NCI-H1436 treated with DMSO at 0.1 percent for 48 hours (cell line): Measurements from ENCODE around the gene TMCO5A.
"Not testable (repeated sequence)": the region's sequence is repeated elsewhere in the genome, so short reads cannot be mapped to it uniquely, and the experiment has no call there.

Experiments used
- DNase-seq: peaks from one replicate; lab custom pipeline; 2025; lab: John Stamatoyannopoulos, UW

TMCO5A gene

DNA sequence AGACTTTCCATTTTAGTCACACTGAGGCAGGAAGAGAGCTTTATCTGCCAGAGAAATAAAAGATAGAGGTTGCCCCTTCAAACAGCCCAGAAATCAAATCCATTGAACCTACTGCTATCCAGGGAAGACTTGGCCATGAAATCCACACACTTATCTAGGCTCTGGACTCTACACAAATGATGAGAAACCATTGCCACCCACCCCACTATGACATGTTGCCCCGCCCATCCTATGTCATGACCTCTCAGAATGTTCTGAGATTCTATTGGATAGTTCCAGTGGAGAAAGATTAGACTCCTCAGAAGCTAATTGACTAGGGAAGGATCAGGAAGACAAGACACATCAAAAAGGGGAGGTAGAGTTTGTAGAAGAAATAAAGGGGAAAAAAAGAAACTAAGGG lies at the start of gene TMCO5A:
TSS of gene TMCO5A (plus strand) at position 301 of the 400 bp plus-strand sequence. CDS start 1,684 bp downstream, outside the sequence.
- no peak for DNase-seq

DNA sequence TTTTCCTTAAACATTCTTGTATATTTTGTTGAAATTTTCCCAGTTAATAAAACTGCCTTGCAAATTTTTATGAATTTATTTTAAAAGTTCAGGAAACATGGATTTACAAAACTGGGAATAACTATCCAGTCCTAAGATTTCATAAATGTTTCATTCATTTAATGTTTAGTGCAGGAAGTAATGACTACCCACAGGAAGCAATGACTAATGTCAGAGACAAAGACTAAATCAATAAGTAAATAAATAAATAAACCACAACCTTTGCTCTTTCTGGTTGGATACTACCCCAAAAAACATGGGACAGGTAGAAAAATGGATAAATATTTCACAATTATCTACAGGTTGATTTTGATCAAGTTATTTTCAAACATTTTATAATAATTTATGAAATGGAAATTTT lies 48.8 kb upstream of the TMCO5A start:
- DNase-seq = no peak

DNA sequence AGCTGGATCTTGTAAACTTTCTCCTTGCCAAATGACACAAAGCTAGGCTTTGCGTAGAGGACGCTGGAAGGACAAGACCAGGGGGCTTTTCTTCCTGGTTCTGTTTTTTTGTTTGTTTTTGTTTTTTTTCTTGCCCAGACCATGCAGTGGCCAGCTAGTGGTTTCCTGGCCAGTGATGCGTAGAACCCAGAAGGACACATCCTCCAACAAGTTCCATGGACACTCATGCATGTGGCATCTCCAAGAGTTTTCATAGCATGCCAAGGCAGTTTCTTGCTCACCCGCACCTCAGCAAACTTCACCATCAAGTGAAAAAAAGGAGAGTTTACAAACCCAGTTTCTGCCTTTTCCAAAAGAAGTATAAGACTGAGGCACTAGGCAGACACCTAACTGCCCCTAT lies 46.1 kb upstream of the TMCO5A start:
- DNase-seq = no peak

DNA sequence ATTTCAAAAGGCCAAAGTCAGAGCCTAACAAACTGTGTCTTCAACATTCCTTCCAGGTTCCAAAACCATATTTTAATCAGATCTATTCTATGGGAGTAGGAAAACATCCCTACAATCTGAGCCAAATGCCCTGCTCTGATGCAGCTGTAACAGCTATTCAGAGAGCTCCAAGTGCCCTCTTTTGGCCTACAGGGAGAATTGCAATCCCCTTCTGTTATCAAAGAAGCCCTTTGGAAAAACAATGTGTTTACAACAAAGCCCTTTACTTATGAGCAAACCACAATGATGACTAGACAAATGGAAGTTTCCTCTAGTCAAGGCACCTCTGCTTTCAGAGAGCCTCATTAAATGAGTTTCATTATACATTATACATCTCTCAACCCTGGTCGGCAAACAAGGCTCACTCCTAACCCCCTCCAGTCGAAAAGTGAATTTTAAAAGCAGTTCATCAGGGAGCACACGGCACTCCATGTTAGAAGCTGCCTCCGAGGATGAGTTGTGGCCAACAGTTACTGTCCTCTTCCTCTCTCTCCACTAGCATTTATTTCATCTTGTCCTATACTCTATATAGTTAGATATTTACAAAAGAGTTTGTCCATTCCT lies 42.6 kb upstream of the TMCO5A start:
- DNase-seq = no peak

DNA sequence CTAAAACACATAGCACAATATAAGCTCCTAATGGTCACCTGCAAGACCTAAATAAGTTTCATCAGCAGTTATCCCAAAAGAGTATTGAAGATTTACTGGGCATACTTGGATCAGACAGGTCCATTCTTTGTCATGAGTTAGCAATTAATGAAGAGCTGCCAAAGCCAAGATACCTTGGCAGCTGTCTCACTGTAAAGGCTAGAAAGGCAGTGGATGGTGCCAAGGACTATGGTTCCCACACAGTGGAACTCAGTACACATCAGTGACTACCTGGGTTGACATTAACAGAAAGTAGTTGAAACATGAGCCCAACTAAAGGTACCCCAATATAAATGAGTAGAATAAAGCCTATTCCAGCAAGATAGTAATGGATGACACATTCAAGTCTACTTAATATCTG lies 41.1 kb upstream of the TMCO5A start:
- no peak for DNase-seq

DNA sequence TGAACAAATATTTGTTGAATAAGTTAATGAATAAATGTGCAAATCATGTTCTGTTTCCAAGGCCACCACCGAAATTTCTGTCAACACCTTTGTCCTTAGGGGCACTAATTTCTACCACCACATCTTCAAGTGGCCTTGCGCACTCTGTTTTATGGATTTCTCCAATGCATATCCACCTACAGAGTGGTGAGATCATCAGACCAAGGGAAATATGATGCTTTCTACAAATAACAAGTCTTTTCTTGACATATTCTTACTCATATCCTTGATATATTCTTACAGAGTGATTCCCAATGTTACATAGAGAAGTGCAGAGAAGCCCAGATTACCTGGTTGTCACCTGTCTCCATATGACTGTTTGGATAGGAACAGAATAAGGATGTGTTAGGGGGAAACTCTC lies 36.1 kb upstream of the TMCO5A start:
- DNase-seq = no peak

DNA sequence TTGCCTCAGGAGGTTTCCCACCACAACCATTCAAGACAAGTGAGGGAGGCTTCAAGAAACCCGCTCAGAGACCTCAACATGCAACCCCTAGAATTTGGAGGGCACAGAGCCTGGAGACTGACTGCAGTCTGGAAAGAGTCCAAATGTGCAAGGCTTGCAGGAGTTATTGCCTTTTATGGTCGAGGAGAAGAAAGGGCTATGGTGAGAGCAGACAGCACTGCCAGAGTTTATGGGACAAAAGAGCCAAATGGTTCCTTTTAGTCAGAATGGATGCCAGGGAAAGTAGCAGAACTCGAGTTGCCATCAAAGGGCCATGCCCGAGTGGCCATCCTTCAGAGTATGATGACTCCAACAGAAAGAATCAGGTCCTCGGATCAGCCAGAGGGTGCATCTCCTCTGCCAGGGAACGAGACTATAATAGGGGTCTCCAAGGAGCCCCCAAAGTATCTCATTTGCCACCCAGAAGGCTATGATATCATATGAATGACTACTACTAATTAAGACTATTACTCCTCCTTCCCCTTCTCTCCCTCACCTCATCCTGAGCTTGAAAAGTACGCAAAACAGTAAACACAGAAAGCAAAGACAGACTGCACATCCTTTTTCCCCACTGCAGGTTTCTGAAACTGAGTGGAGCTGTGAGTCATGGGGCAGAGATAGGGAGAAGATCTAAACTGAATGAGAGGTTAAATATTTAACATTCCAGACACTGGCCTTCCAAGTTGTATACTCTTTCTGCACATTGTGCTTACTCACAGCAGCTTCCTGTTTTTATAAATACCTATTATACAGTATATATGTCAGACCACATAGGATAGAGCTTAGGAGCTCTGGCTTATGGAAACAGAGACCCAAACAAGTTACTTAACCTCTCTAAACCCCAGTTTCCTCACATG lies 33.9 kb upstream of the TMCO5A start:
- DNase-seq = no peak

DNA sequence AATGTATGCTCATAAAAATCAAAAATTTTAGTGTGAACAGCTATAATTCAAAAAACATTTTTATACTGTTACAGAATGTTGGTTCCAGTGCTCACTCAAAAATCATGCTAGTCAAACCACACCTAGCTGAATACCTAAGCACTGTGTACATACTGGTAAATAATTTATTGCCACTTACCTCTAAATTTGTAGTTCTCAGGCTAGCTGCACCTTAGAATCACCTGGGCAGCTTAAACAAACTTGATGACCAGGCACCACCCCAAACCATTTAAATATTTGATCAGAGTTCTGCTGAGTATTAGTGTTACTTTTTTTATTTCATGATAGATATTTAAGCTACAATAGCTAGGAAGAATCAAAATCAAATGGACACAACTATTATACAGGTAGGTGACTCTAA lies 32.3 kb upstream of the TMCO5A start:
- DNase-seq = no peak

DNA sequence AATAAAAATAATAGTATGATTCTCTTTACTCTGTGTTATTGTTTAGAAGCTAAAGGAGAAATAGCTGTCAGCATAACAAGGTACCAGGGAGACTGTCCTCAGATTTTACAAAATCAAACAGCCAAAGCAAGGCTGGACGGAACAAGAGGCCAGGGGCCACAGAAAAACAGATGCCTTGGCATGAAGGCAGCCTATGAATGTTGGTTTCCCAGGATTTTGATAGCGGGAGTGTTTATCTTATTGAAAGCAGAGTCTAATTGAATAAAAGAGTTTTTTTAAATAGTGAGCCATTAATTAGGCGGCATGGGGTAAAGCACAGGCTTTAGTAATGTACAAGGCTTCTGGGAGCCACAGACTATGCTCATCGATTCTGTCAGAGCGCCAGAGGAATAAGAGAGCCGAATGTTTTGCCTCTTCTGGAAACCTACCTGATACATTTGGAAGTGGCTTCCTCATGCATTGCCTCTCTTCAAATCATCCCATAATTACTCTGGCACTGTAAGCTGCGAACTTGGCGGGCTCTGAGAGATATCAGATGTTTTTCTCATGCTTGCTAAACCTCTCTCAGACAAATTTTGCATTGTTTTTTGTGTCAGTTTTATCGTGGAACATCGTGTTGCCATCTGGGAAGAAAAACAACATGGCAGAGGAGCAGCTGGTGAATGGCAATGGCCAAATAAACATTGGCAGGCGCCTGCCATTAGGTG lies 30.4 kb upstream of the TMCO5A start:
- DNase-seq = no peak

DNA sequence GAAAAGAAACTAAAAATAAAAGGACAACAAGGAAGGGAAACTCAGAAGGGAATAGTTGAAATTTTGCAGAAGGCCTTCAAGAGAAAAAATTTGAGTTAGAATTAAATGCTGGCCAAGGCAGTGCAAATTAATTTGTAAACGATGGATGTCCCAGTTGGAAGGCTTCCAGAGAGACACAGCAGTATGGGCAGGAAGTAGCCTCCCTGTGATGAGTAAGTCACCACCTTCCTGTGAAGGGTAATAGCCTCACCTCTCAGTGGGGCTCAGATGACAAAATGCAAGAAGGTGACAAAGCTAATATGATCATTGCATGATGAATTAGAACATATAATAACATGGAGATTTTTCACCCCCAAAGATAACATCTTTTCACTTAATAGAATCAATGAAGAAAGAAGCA lies 27.3 kb upstream of the TMCO5A start:
- DNase-seq = no peak

DNA sequence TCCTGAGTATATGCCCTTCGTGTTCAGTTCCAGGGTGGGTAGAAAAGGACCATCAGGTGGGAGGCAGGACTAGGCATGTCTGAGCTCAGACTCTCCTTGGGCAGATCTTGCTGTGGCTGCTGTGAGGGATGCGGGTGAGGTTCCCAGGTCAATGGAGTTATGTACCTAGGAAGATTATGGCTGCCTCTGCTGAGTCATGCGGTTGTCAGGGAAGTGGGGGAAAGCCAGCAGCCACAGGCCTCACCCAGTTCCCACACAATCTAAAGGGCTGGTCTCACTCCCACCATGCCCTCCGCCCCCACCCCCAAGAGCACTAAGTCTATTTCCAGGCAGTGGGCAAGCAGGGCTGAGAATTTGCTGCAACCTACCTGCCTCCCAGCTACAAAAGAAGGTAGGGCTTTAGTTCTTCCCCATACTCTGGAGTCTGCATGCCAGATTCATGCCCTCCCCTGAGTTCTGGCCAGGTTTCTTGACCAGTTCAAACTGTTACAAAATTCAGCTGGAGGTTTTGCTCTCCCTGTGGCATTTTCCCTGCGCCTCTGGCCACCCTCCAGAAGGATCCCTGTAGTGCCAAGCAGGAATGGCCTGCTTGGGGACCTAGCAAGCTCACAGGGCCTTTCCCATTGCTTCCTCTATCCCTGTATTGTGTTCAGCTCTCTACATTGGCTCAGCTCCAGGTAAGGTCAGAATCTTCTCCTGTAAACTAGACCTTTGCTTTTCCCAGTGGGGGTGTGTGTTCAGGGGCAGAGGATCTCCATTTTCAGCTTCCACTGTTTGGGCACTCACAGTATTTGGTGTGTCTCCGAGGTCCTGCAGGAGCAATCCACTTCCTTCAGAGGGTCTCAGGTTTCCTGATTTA lies 12.7 kb upstream of the TMCO5A start:
- DNase-seq = no peak

DNA sequence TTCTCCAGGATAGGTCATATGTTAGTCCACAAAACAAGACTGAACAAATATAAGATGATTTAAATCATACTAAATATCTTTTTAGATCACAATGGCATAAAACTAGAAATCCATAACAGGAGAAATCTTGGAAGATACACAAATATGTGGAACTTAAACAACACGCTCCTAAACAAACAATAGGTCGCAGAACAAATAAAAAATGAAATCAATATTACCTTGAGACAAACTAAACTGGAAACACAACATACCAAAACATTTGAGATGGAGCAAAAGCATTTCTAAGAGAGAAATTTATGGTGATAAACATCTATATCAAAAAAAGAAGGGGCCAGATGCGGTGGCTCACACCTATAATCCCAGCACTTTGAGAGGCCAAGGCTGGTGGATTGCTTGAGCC lies 8.3 kb upstream of the TMCO5A start:
- no peak for DNase-seq

DNA sequence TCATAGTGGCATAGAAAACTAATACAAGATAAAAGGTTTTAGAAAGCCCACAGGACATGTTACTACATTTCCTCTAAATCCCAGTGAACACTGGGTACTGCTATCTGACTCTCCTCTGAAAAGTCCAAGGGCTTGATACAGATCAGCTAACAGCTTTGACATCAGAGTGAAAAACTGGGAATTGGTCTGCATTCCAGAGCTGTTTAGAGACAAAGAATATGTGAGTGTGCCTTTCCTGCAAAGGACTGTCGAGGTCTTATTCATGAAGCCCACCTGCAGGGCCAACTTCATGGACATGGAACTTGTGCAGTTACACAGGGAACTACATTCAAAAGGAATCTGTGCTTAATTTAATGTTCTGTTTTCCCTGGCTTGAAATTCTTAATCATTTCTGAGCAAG lies 5.2 kb upstream of the TMCO5A start:
- no peak for DNase-seq

DNA sequence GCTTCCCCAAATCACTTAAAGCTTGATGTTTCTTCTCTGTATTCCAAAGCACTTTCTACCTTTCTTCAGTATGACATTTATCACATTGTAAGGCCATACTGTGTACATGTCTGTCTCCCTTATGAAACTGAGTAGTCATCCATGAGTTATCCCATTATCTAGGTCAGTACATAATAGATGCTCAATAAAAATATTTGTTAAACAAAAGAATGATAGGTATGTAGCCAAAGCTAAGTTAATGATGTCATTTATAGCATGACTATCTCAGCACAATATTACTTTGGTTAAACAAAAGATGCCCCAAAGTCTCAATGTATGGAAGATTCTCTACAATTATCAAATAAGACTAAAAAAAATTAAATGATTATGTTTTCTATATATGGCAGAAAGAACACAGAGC lies 3.1 kb upstream of the TMCO5A start:
- DNase-seq = no peak

DNA sequence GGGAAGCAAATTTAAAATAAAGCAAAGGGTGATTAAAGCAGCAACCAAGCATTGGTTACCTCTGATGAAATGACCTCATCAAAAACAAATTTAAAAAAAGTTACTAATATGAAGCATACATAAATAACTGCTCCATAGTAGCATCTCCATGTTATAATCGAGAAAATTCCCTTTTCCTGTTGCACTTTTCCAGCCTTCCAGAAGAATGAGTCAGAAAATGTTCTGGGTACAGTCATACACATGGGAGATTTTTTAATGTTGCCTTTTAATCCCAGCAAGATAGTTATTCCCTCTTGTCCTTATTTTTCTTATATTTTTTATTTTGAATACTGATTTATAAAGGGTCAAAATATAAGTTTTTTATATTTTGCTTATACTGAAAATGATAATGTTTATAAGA lies 2.6 kb upstream of the TMCO5A start:
- no peak for DNase-seq

DNA sequence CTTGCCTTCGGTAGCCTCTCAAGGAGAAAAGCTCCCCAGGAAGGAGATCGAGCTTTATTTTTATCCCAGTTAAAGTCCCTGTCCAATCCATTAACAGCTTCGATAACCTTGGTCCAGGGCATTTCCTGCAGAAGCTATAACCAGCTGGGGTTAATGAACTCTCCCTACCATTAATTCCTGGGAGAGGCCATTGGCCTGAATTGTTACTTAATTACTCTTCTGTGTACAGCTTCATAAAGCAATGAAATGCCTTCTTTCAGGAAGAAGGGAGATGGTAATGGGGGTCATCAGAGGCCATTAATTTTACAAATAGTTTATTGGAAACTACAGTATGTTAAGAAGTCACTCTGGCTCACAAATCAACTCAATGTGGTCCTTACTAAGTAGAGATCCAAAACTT lies 1.9 kb upstream of the TMCO5A start:
- DNase-seq = no peak

DNA sequence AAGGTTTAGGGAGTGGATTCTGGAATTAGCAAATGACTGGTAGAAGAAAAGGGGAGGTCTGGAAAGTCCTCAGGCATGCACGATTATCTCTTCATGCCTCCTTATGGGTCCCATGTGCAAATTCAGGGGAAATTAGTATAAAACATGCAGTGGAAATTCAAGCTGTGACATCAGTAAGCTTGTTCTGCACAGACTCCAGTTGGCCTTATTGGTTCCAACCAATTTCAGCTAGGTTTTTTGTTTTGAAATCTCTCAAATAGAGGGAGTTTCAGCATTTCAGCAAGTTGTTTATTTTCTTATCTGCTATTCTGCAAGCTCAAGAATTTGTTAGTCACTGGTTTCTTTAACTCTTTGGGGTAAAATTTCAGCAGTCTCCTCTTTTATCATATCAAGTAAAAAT lies 774 bp upstream of the TMCO5A start:
- no peak for DNase-seq

DNA sequence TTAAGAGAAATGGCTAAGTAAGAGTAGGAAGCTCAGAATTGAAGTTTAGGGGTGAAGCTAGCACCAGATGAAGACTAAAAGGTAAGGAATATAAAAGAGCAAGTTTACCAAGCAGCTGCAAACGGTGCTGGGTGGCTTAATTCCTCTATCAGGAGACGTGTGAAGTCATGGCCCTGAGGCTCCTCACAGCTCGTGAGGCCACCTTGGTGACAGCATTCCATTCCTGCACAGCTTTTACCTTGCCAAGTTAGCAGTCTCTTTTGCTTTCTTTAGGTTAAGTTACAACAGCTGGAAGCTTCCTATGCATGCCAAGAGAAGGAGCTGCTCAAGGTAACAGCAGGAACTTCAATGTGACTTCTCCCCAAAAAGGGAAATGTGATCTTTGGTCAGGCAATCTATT lies 6.4 kb downstream of the TMCO5A start:
- DNase-seq = no peak

DNA sequence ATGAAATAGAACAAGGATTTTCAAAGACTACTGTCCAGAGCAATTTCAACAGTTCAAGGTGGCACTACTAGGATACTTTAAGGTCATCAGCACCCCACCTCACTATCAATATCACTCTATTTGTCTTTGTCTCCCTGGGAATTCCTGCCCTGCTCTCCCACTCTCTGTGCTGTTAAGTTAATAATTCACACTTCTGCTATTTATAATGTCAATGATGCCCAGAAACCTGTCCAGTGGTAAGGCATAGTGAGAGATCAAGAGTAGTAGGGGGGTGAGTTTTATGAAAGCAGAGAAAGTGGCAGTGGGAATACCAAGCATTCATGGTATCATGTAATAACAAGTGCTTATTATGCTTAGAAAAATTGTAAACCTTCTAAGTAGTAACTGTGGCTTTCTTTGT lies 7.3 kb downstream of the TMCO5A start:
- DNase-seq = no peak

DNA sequence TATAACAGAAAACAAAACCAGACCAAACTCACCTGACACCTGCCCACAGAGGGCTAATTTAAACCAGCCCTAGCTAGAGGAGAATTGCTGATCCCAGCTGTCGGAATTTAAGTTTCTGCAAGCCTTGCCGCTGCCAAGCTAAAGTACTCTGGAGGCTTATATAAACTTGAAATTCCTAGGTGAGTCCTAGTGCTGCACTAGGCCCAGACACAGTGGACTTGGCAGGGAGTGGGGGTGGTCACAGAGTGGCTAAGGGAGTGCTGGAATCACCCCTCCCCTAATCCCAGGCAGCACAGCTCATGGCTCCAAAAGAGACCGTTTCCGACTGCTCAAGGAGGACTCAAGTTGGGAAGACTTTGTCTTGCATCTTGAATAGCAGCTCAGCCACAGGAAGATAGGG lies 17.6 kb downstream of the TMCO5A start:
- DNase-seq = no peak

DNA sequence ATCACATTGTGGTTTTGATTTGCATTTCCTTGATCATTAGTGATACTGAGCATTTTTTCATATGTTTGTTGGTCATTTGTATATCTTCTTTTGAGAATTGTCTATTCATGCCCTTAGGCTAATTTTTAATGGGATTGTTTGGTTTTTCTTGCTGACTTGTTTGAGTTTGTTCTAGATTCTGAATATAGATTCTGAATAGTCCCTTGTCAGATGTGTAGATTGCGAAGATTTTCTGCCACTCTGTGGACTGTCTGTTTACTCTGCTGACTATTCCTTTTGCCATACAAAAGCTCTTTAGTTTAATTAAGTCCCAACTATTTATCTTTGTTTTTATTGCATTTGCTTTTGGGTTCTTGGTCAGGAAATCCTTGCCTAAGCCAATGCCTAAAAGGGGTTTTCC lies 26.3 kb downstream of the TMCO5A start:
- not testable (repeated sequence) for DNase-seq

DNA sequence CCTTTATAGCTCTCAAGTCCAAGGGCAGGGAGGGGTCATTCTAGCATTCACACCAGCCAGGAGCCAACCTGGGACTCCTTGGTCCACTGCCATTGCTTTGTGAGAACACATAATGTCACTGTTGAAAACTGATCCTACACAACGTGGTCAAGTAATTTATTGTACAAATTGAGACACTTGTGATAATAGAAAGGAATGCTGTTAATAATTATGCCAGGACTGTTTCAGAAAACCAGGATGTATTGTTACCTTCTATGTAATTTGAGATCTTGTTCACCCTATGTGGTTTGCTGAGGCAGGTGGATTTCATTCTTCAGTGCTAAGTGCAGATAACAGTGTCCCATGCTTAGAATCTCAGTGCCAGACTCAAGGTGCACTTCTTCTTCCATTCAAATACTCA lies 33.3 kb downstream of the TMCO5A start:
- DNase-seq = no peak
